ENCODE measurements around the gene PTH2R.

DNA sequence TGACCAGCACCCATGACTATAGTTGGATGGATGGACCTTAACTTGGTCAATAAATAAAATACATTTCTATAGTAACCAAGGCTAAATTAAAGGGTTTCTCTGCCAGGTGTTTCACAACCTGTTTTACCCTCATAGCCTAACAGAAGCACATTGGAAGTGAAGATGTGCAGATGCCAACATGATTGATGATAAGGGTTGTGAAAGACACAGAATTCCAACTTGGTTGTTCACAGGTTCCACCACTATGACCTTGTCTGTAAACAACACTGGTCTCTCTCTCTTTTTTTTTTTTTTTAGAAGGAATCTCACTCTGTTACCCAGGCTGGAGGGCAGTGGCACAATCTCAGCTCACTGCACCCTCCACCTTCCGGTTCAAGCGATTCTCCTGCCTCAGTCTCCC lies 37.5 kb upstream of the PTH2R start:
- TF ChIP-seq POLR2A (IDR thresholded peaks at IDR 0.05; ENCODE audit: low read depth, low read length) (no peak), FOS (IDR thresholded peaks at IDR 0.05; ENCODE audit: borderline replicate concordance, insufficient read depth, low read length) (no peak), POLR2AphosphoS5 (IDR thresholded peaks at IDR 0.05; ENCODE audit: insufficient read depth, low read depth, low read length) (no peak), JUN (IDR thresholded peaks at IDR 0.05; ENCODE audit: borderline replicate concordance, insufficient read depth, insufficient read length, low read depth) (no peak)
- TF ChIP-seq, protein P1, sequence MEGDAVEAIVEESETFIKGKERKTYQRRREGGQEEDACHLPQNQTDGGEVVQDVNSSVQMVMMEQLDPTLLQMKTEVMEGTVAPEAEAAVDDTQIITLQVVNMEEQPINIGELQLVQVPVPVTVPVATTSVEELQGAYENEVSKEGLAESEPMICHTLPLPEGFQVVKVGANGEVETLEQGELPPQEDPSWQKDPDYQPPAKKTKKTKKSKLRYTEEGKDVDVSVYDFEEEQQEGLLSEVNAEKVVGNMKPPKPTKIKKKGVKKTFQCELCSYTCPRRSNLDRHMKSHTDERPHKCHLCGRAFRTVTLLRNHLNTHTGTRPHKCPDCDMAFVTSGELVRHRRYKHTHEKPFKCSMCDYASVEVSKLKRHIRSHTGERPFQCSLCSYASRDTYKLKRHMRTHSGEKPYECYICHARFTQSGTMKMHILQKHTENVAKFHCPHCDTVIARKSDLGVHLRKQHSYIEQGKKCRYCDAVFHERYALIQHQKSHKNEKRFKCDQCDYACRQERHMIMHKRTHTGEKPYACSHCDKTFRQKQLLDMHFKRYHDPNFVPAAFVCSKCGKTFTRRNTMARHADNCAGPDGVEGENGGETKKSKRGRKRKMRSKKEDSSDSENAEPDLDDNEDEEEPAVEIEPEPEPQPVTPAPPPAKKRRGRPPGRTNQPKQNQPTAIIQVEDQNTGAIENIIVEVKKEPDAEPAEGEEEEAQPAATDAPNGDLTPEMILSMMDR (IDR thresholded peaks at IDR 0.05; ENCODE audit: extremely low read depth in 1 of 2, insufficient read depth in 1 of 2, low read depth in 1 of 2, low read length in 2 of 2) = no peak
- TF ChIP-seq, protein P2, sequence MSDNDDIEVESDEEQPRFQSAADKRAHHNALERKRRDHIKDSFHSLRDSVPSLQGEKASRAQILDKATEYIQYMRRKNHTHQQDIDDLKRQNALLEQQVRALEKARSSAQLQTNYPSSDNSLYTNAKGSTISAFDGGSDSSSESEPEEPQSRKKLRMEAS (IDR thresholded peaks at IDR 0.05; ENCODE audit: insufficient read depth, insufficient read length) = no peak
